HG03039 (cell line): Measurements from ENCODE around the gene COMMD2.

Experiments used
- ATAC-seq: cut with Tn5 transposase; IDR thresholded peaks from one replicate; pipeline ENCODE4 v1.9.1; 2021; ENCODE audit warnings: mild to moderate bottlenecking, moderate library complexity; ENCODE audit not compliant: unreplicated experiment

The COMMD2 gene

DNA sequence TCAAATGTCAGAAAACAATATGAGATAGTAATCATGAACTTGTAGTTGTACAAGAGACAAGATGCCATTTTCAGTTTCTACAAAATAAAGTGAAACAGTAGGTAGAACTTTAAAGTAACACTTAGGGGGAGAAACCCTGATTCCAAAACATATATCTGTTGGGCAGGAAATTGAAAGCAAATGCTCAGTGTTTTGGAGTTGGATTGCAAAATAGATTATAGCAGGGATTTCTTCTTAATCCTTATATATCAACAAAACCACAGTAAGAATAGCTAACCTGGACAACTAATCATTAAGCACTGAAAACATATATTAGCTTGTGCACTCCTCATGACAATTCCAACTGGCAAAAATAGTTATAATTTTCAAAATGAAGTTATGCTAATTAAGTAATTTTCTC is 46.9 kb downstream of the COMMD2 start:
- no peak for ATAC-seq

DNA sequence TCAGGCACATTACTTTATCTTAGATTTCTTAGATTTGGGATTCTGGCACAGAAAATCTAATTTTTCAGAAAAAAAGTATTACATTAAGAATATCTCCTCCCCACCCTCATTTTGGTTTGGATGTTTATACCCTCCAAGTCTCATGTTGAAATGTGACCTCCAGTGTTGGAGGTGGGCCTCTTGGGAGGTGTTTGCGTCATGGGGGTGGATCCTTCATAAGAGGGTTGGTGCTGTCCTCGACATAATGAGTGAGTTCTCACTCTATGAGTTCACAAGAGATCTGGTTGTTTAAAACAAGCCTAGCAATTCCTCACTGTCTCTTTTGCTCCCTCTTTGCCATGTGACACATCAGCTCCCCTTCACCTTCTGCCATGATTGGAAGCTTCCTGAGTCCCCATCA is 48.8 kb downstream of the COMMD2 start:
- ATAC-seq, result no peak

DNA sequence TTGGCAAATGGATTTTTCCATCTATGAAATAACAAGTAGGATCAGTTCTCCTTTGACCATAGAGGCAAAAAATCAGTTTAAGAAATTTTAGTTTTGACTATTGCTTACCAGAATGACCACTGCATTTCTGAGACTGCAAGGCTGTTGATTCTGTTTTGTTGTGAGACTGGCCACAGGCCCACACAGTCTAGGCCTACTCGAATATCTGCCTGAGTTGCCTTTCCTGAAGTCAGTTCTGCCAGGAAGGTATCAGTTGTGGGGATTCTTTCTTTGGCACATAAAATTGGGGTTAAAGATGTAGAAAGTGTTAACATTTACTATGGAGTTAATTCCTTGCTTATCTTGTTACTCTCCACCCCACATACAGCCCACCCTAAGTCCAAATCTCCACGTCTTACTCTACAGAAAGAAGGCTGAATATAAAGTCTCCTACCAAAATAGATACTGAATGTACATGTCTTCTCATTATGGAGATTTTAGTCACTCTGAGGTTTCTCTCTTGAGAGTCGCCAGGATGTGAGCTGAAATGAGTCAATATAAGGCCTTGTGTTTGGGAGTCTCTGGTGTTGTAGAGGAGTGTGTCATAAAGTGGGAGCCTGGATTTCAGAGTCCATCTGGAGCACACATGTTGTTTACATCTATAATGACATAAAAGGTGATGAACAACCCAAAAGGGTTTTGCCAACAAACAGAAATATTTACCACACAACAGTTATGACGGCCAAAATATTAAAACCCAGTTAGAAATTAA is 49.4 kb downstream of the COMMD2 start:
- no peak for ATAC-seq

DNA sequence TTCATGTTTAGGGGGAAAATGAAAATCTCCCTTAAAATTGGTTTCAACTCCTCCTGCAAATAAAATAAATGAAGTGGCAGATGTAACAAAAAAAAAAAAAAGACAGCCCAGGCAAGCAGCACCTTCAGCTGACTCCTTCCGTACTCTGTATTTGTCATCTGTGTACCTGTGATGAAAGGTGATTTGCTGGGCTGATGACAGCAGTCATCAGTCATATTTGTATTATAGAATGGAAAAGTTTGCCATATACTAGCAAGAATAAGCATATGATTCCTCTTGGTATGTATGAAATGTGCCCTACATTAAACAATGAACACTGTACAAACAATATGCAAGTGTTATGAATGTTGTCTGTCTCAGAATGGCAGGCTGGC is 50.3 kb downstream of the COMMD2 start:
- ATAC-seq, result no peak

DNA sequence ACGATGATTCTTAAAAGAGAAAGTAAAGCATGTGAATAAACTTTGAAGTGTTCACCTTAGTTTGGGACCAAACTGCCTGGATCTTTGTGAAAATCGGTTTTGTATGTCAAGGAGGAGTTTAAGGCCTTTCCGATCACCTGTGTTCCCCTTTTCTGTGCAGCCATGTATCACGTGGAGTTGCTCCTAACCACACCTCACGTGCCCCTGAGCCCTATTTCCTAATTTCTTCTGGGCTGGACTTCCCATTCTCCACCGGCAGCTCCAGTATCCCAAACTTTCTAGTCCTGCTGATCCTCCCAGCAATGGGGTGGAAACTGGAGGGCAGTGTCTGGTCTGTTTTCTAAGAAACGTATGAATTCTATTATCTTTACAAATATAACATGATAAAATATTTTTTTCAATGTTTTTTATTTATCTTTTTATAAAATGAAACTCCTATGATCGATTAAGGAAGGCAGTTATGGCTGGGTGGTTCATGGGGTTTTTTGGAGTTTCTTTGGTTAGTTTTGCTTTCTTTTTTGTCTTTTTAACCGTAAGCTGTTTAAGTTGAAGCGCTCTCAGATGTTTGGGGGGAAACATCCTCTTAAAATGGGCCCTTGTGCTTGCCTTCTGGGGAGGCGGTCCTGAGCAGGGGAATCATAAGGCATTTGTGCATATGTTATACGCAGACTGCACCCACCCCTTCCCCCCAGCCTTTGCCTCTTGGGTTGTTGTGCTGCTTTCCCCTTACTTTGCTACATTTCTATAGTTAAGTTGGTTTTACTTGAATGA is 50.9 kb downstream of the COMMD2 start:
- no peak for ATAC-seq
